CD14-positive monocyte (primary cell): ENCODE measurements around the gene SPATA33. TPM values are rescaled to one million over a fixed set of nuclear protein-coding genes. Genes with fewer than 3 reads are reported as not detected.

Experiments used
- DNase-seq, 3 donors: peaks; one replicate each; pipeline ENCODE4 v3.0.0-alpha.2; 2011 to 2022
- H2AFZ ChIP-seq: 2 replicates; pipeline ENCODE4 v1.6.0; 2012; ENCODE audit warnings: mild to moderate bottlenecking, low read depth, low read length, inconsistent platforms; ENCODE audit not compliant: insufficient read depth, poor library complexity, severe bottlenecking
- H3K27ac ChIP-seq, 2 donors: 1 replicate in 1 of 2; 2 replicates in 1 of 2; pipeline ENCODE4 v1.5.1; 2012 to 2013; ENCODE audit warnings: low read length in 2 of 2, control low read depth in 1 of 2, inconsistent platforms in 1 of 2, low read depth in 1 of 2, mild to moderate bottlenecking in 1 of 2
- H3K27me3 ChIP-seq, 2 donors: one replicate each; pipeline versions ENCODE4 v1.6.0 to v1.6.1; 2011 to 2013; ENCODE audit warnings: low read length in 2 of 2; ENCODE audit not compliant: control insufficient read depth in 2 of 2, insufficient read depth in 2 of 2
- H3K36me3 ChIP-seq, 2 donors: replicated peaks in 1 of 2; 1 replicate in 1 of 2; 2 replicates in 1 of 2; pipeline versions ENCODE4 v1.5.1 to v1.6.1; 2012 to 2013; ENCODE audit warnings: low read length in 2 of 2, control low read depth in 1 of 2, inconsistent platforms in 1 of 2, mild to moderate bottlenecking in 1 of 2; ENCODE audit not compliant: insufficient read depth in 2 of 2, control insufficient read depth in 1 of 2
- H3K4me1 ChIP-seq, 2 donors: 1 replicate in 1 of 2; 2 replicates in 1 of 2; pipeline versions ENCODE4 v1.5.1 to v1.6.1; 2012 to 2013; ENCODE audit warnings: low read length in 2 of 2, control low read depth in 1 of 2, inconsistent platforms in 1 of 2, mild to moderate bottlenecking in 1 of 2, moderate library complexity in 1 of 2; ENCODE audit not compliant: insufficient read depth in 2 of 2, control insufficient read depth in 1 of 2
- H3K4me2 ChIP-seq: replicated peaks from 2 replicates; pipeline ENCODE3; 2012; ENCODE audit warnings: low read length, moderate library complexity, mild to moderate bottlenecking; ENCODE audit not compliant: poor library complexity, severe bottlenecking; ENCODE audit errors: extremely low read depth
- H3K4me3 ChIP-seq, 3 experiments: fragments of 200-600 bp in 1 of 3; sonication (generic) in 1 of 3; replicated peaks in 1 of 3; 1 replicate in 2 of 3; 2 replicates in 1 of 3; pipeline ENCODE4 v1.5.1; 2011 to 2013; ENCODE audit warnings: low read length in 3 of 3, mild to moderate bottlenecking in 3 of 3, control low read depth in 2 of 3, low read depth in 2 of 3, inconsistent platforms in 1 of 3, moderate library complexity in 1 of 3
- H3K79me2 ChIP-seq: 2 replicates; pipeline ENCODE4 v1.6.0; 2012; ENCODE audit warnings: mild to moderate bottlenecking, control low read depth, inconsistent platforms, low read length, moderate library complexity; ENCODE audit not compliant: insufficient read depth
- H3K9ac ChIP-seq: 2 replicates; pipeline ENCODE4 v1.6.0; 2017; ENCODE audit warnings: low read length, mild to moderate bottlenecking; ENCODE audit not compliant: insufficient read depth, poor library complexity, severe bottlenecking
- H3K9me3 ChIP-seq, 2 donors: replicated peaks in 1 of 2; 1 replicate in 1 of 2; 2 replicates in 1 of 2; pipeline versions ENCODE4 v1.5.1 to v1.6.1; 2012 to 2013; ENCODE audit warnings: low read length in 2 of 2, control low read depth in 1 of 2; ENCODE audit not compliant: control insufficient read depth in 1 of 2, insufficient read depth in 1 of 2
- H4K20me1 ChIP-seq: 2 replicates; pipeline ENCODE4 v1.6.0; 2012; ENCODE audit warnings: mild to moderate bottlenecking, low read length, control low read depth, moderate library complexity; ENCODE audit not compliant: insufficient read depth
- H3K27ac Mint-ChIP-seq, 7 donors: one replicate each; pipeline ENCODE4 v1.8.0; 2020; ENCODE audit warnings: mild to moderate bottlenecking in 7 of 7, mixed read lengths in 7 of 7, moderate library complexity in 6 of 7, inconsistent platforms in 2 of 7
- H3K27me3 Mint-ChIP-seq, 3 donors: one replicate each; pipeline ENCODE4 v1.8.0; 2021 to 2022; ENCODE audit warnings: low read depth in 3 of 3, mild to moderate bottlenecking in 3 of 3, mixed read lengths in 3 of 3, moderate library complexity in 3 of 3, inconsistent platforms in 1 of 3
- H3K36me3 Mint-ChIP-seq, 2 donors: one replicate each; pipeline ENCODE4 v1.8.0; 2020; ENCODE audit warnings: mixed read lengths in 2 of 2, inconsistent platforms in 1 of 2, mild to moderate bottlenecking in 1 of 2
- H3K4me1 Mint-ChIP-seq: one replicate; pipeline ENCODE4 v1.8.0; 2020; ENCODE audit warnings: mild to moderate bottlenecking, mixed read lengths
- H3K4me3 Mint-ChIP-seq, 2 donors: one replicate each; pipeline ENCODE4 v1.8.0; 2020; ENCODE audit warnings: mild to moderate bottlenecking in 2 of 2, mixed read lengths in 2 of 2, moderate library complexity in 1 of 2
- H3K9me3 Mint-ChIP-seq, 7 donors: one replicate each; pipeline ENCODE4 v1.8.0; 2020 to 2022; ENCODE audit warnings: mixed read lengths in 7 of 7, mild to moderate bottlenecking in 6 of 7, moderate library complexity in 6 of 7, inconsistent platforms in 2 of 7
- CTCF ChIP-seq: fragments of 200-600 bp; IDR thresholded peaks from one replicate; pipeline ENCODE4 v1.8.0; 2022; ENCODE audit warnings: antibody characterized with exemption, mild to moderate bottlenecking
- WGBS: methylation state at CpG from one replicate; pipeline ENCODE4 v1.1.5; 2013; ENCODE audit warnings: missing lambda C conversion rate; ENCODE audit not compliant: insufficient coverage; 5-methylcytosine and 5-hydroxymethylcytosine counted together
- intact Hi-C, 2 donors: fragments of 100-400 bp; cut with micrococcal nuclease; formaldehyde crosslinking; loops; one replicate each; pipeline versions ENCODE4 v1.15.0 to v1.15.1; 2023
- polyA plus RNA-seq, 3 donors: library from polyadenylated mRNA; depleted of rRNA in 1 of 3; unstranded in 2 of 3; stranded (reverse) in 1 of 3; fragments of 300-500 nt in 2 of 3; fragments of >200 nt in 1 of 3; fragmentation: Illumina TruSeq in 2 of 3; gene quantifications; 1 replicate in 2 of 3; 2 replicates in 1 of 3; pipeline ENCODE4 v1.2.3, GENCODE V29; 2012 to 2021

SPATA33 gene
- polyA plus RNA-seq, 3 donors = 1.4 to 3.5 (median 1.8) TPM

- Histone ChIP-seq H3K9me3 (peaks cover 21 to 34% of the 10 kb centered on the region in 2 donors), H3K4me3 (no peak overlapping the region), H3K4me1 (peaks cover 0 to 5% of the 10 kb centered on the region in 2 donors), H3K27me3 (no peaks in the 10 kb centered on the region), H2AFZ (no peak overlapping the region), H3K79me2 (no peaks in the 10 kb centered on the region), H3K36me3 (no peaks in the 10 kb centered on the region), H4K20me1 (no peaks in the 10 kb centered on the region), H3K4me2 (no peak overlapping the region), H3K27ac (no peak overlapping the region), H3K9ac (no peak overlapping the region)
- no peak for DNase-seq
- TF ChIP-seq CTCF = no peak
- no peak overlapping the region for H3K4me3 Mint-ChIP-seq
- no peaks in the 10 kb centered on the region for H3K36me3 Mint-ChIP-seq
- no peak overlapping the region for H3K27ac Mint-ChIP-seq
- peaks cover 12 to 30% (median 22%) of the 10 kb centered on the region in 7 donors for H3K9me3 Mint-ChIP-seq
- intact Hi-C loops = no loop called here
- H3K27me3 Mint-ChIP-seq = peaks cover 9% of the 10 kb centered on the region in 3 donors
- WGBS = 98% methylated on average over 12 of the region's 12 CpGs
- peaks cover 7% of the 10 kb centered on the region for H3K4me1 Mint-ChIP-seq
Measured at GRCh38 chr16:89636663-89637062, 21.0 kb upstream of the SPATA33 start.

DNA sequence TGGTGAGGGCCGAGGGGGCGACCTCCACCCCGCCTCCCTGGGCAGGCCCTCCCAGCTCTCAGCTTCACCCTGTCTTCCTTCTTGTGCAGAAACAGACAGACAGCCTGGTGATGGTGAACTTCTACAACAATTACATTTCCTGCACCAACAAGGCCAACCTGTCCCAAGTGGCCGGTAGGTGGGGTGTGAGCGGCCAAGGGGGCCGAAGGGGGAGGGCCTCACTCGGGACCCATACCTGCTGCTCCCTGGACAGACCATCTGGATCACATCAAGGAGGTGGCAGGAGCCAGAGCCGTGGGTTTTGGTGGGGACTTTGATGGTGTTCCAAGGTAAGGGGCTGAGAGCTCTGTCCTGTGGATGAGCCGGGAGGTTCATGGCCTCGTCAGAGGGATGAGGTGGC lies 20.3 kb upstream of the SPATA33 start:
- Histone ChIP-seq H3K9me3 (peaks cover 21 to 34% of the 10 kb centered on the region in 2 donors), H4K20me1 (no peaks in the 10 kb centered on the region), H3K36me3 (no peaks in the 10 kb centered on the region), H3K79me2 (no peaks in the 10 kb centered on the region), H2AFZ (no peak overlapping the region), H3K4me3 (no peak overlapping the region), H3K27me3 (no peaks in the 10 kb centered on the region), H3K4me2 (no peak overlapping the region), H3K9ac (no peak overlapping the region), H3K27ac (no peak overlapping the region), H3K4me1 (peaks cover 0 to 5% of the 10 kb centered on the region in 2 donors)
- H3K4me1 Mint-ChIP-seq = peaks cover 7% of the 10 kb centered on the region
- no peak overlapping the region for H3K4me3 Mint-ChIP-seq
- H3K9me3 Mint-ChIP-seq = peaks cover 12 to 30% (median 22%) of the 10 kb centered on the region in 7 donors
- no peak for TF ChIP-seq CTCF
- peaks cover 8 to 9% (median 9%) of the 10 kb centered on the region in 3 donors for H3K27me3 Mint-ChIP-seq
- DNase-seq = no peak
- H3K36me3 Mint-ChIP-seq = no peaks in the 10 kb centered on the region
- 84% methylated on average over 9 of the region's 10 CpGs for WGBS
- H3K27ac Mint-ChIP-seq = no peak overlapping the region
- intact Hi-C loops = no loop called here
